OCI-LY3 (cell line): Measurements from ENCODE around the gene MACROD2.

ENCODE experiments used
- H2AFZ ChIP-seq: fragments of 200-600, 300-600 bp; shearing (Covaris generic); 2 replicates; pipeline ENCODE4 v1.6.0; 2014; ENCODE audit warnings: antibody characterized with exemption, low read depth, low read length
- H3K27ac ChIP-seq: fragments of 200-600, 300-600 bp; sonication (generic); 2 replicates; pipeline ENCODE4 v1.5.1; 2014; ENCODE audit warnings: mild to moderate bottlenecking, low read length, moderate library complexity, mixed read lengths
- H3K27me3 ChIP-seq: fragments of 200-600, 300-600 bp; sonication (generic); 2 replicates; pipeline ENCODE4 v1.6.1; 2014; ENCODE audit warnings: low read depth, low read length, mixed read lengths
- H3K36me3 ChIP-seq: fragments of 200-600, 300-600 bp; sonication (generic); replicated peaks from 2 replicates; pipeline ENCODE3; 2014; ENCODE audit warnings: low read depth, low read length, mixed read lengths
- H3K4me1 ChIP-seq: fragments of 300-600, 200-600 bp; sonication (generic); 2 replicates; pipeline ENCODE4 v1.6.1; 2014; ENCODE audit warnings: low read length, mixed read lengths
- H3K4me2 ChIP-seq: fragments of 200-600, 300-600 bp; sonication (generic); 2 replicates; pipeline ENCODE4 v1.6.1; 2014; ENCODE audit warnings: low read length, mixed read lengths
- H3K4me3 ChIP-seq: fragments of 300-600, 200-600 bp; sonication (generic); 2 replicates; pipeline ENCODE4 v1.5.1; 2014; ENCODE audit warnings: antibody characterized with exemption, mild to moderate bottlenecking, low read length, moderate library complexity
- H3K79me2 ChIP-seq: fragments of 300-600, 200-600 bp; shearing (Covaris generic); 2 replicates; pipeline ENCODE4 v1.6.1; 2014; ENCODE audit warnings: mild to moderate bottlenecking, low read length, mixed read lengths
- H3K9ac ChIP-seq: fragments of 300-600, 200-600 bp; shearing (Covaris generic); 2 replicates; pipeline ENCODE4 v1.6.0; 2014; ENCODE audit warnings: mild to moderate bottlenecking, low read length, moderate library complexity
- H3K9me3 ChIP-seq: fragments of 200-600, 300-600 bp; shearing (Covaris generic); 2 replicates; pipeline ENCODE4 v1.6.1; 2014; ENCODE audit warnings: low read length, mixed read lengths; ENCODE audit not compliant: insufficient read depth
- H4K20me1 ChIP-seq: fragments of 200-600, 300-600 bp; sonication (generic); 2 replicates; pipeline ENCODE4 v1.6.1; 2016; ENCODE audit warnings: low read length, mixed read lengths; ENCODE audit not compliant: insufficient read depth
- EZH2phosphoT487 ChIP-seq: fragments of 200-600 bp; shearing (Covaris generic); IDR thresholded peaks from 2 replicates; pipeline ENCODE4 v1.6.1; 2018; ENCODE audit warnings: antibody characterized with exemption, mixed run types, low read depth
- TF ChIP-seq, protein P1 (sequence below): fragments of 200-600, 300-600 bp; sonication (generic); IDR thresholded peaks from 2 replicates; pipeline ENCODE4 v1.5.1; 2014; ENCODE audit warnings: antibody characterized with exemption, low read length, low read depth

The MACROD2 gene

DNA sequence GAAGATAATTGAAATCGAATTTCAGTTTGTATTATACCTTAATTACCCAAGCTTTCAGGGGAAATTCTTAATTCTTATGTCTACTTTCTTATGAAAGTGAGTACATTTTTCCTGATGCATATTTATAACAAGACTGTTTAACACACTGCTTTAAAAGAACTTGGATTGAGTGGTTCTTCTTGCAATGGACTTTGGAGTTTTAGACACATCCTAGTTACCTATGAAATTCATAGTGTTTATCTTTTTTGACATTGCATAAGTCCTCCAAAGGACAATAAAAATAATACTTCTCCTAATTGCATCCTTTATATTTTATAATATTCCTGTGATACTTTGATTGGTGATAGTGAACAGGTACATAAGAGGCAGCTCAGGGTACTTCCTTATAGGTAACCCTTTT, 737.7 kb downstream of the MACROD2 start:
- no peak overlapping the region for H3K27ac ChIP-seq
- no peak overlapping the region for H2AFZ ChIP-seq
- H3K79me2 ChIP-seq, result no peaks in the 10 kb centered on the region
- H3K9ac ChIP-seq, result no peak overlapping the region
- no peaks in the 10 kb centered on the region for H4K20me1 ChIP-seq
- no peaks in the 10 kb centered on the region for H3K27me3 ChIP-seq
- H3K4me1 ChIP-seq, result no peaks in the 10 kb centered on the region
- TF ChIP-seq, protein P1, sequence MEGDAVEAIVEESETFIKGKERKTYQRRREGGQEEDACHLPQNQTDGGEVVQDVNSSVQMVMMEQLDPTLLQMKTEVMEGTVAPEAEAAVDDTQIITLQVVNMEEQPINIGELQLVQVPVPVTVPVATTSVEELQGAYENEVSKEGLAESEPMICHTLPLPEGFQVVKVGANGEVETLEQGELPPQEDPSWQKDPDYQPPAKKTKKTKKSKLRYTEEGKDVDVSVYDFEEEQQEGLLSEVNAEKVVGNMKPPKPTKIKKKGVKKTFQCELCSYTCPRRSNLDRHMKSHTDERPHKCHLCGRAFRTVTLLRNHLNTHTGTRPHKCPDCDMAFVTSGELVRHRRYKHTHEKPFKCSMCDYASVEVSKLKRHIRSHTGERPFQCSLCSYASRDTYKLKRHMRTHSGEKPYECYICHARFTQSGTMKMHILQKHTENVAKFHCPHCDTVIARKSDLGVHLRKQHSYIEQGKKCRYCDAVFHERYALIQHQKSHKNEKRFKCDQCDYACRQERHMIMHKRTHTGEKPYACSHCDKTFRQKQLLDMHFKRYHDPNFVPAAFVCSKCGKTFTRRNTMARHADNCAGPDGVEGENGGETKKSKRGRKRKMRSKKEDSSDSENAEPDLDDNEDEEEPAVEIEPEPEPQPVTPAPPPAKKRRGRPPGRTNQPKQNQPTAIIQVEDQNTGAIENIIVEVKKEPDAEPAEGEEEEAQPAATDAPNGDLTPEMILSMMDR, result no peak
- no peak for TF ChIP-seq EZH2phosphoT487
- no peak overlapping the region for H3K4me2 ChIP-seq
- H3K36me3 ChIP-seq, result no peaks in the 10 kb centered on the region
- no peaks in the 10 kb centered on the region for H3K9me3 ChIP-seq
- no peak overlapping the region for H3K4me3 ChIP-seq

DNA sequence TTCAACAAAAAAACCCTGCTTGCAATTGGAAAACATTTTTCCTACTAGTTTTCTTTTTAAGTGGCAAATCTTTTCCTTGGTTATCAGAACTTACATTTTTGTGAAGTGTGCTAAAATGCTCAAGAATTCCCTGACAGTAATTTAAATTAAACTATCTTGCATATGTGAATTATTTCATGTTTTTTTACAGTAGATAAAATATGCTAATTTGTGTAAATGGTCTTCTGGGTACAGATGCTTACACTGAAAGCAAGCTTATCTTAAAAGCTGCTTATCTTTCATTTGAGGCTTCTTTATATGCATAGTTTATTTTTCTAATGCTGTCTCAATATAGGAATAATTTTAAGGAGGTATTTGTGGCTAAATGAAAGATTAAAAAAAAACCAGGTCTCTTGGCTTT, 745.1 kb downstream of the MACROD2 start:
- H3K27me3 ChIP-seq, result no peaks in the 10 kb centered on the region
- no peaks in the 10 kb centered on the region for H3K36me3 ChIP-seq
- H2AFZ ChIP-seq, result no peak overlapping the region
- H3K9me3 ChIP-seq, result no peaks in the 10 kb centered on the region
- H3K27ac ChIP-seq, result no peak overlapping the region
- H3K4me2 ChIP-seq, result no peak overlapping the region
- H3K4me1 ChIP-seq, result no peaks in the 10 kb centered on the region
- no peaks in the 10 kb centered on the region for H3K79me2 ChIP-seq
- H4K20me1 ChIP-seq, result no peaks in the 10 kb centered on the region
- H3K4me3 ChIP-seq, result no peak overlapping the region
- no peak overlapping the region for H3K9ac ChIP-seq
- TF ChIP-seq EZH2phosphoT487, result no peak
- TF ChIP-seq, protein P1, result no peak

DNA sequence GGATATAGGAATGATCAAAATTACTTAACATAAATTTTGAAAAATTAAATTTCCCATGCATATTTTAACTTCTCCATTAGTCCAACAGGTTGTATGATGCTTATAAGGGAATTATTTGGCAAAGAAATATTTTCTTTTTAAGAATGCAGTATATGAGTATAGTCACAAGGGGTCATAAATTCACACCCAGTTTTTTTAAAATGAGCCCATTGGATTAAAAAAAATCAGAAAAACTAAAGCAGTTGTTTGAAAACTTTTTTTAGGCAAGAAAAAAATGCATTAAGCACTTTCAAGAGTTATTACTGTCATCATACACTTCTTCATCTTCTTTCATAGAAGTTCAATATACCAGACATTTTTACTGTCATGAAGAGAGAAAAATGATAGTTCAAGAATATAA, 746.3 kb downstream of the MACROD2 start:
- no peak overlapping the region for H3K27ac ChIP-seq
- H3K4me2 ChIP-seq, result no peak overlapping the region
- H3K27me3 ChIP-seq, result no peaks in the 10 kb centered on the region

DNA sequence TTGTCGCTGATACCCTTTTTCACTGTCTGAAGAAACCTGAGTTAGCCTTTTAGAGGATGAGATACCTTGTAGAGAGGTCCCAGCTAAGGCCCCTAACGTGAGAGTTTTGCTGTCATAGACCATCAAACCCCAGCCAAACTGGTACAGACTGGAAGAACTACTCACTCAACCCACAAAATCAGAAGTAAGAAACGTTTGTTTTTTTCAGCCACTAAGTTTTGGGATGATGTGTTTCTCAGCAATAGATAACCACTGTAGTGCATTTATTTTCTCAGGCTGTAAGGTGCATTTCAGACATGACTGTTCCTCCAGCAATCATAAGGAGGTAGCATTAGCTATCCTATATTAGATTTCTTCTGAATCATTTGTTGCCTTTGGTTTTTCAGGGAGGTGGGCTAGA, 749.4 kb downstream of the MACROD2 start:
- Histone ChIP-seq H3K4me2 (no peak overlapping the region), H3K36me3 (no peaks in the 10 kb centered on the region), H3K27me3 (no peaks in the 10 kb centered on the region), H3K4me3 (no peak overlapping the region), H3K4me1 (no peaks in the 10 kb centered on the region), H3K27ac (no peak overlapping the region), H3K9me3 (no peaks in the 10 kb centered on the region), H3K79me2 (no peaks in the 10 kb centered on the region), H2AFZ (no peak overlapping the region), H3K9ac (no peak overlapping the region), H4K20me1 (no peaks in the 10 kb centered on the region)
- TF ChIP-seq, protein P1, result no peak
- TF ChIP-seq EZH2phosphoT487, result no peak

More for the DNA sequence above, 746.3 kb downstream of the MACROD2 start:
- H3K9ac ChIP-seq, result no peak overlapping the region
- no peaks in the 10 kb centered on the region for H3K36me3 ChIP-seq
- H3K9me3 ChIP-seq, result no peaks in the 10 kb centered on the region
- H3K79me2 ChIP-seq, result no peaks in the 10 kb centered on the region
- no peak overlapping the region for H2AFZ ChIP-seq
- H3K4me1 ChIP-seq, result no peaks in the 10 kb centered on the region
- TF ChIP-seq, protein P1, result 0 out of 2 replicates have a peak, but pooled peaks have one; percentile 12
- no peak for TF ChIP-seq EZH2phosphoT487
- H3K4me3 ChIP-seq, result no peak overlapping the region
- no peaks in the 10 kb centered on the region for H4K20me1 ChIP-seq
